ENCODE measurements around the gene SLCO2B1.

SLCO2B1 gene

GRCh38 chr11:75189108-75189507 is 38.2 kb downstream of the SLCO2B1 start:
- TF ChIP-seq CTCF (conservative IDR thresholded peaks at IDR 0.05) (no peak), ZFX (IDR thresholded peaks at IDR 0.05) (no peak)
- no peak overlapping the region for H3K27ac ChIP-seq

- TF ChIP-seq ZFX (IDR thresholded peaks at IDR 0.05), result no peak
- TF ChIP-seq CTCF (conservative IDR thresholded peaks at IDR 0.05), result no peak
- no peak overlapping the region for H3K27ac ChIP-seq
Measured at GRCh38 chr11:75189911-75190310, 39.0 kb downstream of the SLCO2B1 start.

- H3K27ac ChIP-seq, result no peak overlapping the region
- no peak for TF ChIP-seq CTCF (conservative IDR thresholded peaks at IDR 0.05)
- no peak for TF ChIP-seq ZFX (IDR thresholded peaks at IDR 0.05)
Measured at GRCh38 chr11:75190652-75191329, 39.9 kb downstream of the SLCO2B1 start.

- TF ChIP-seq CTCF (conservative IDR thresholded peaks at IDR 0.05) (no peak), ZFX (IDR thresholded peaks at IDR 0.05) (no peak)
- H3K27ac ChIP-seq, result no peak overlapping the region
Measured at GRCh38 chr11:75191330-75191717, 40.4 kb downstream of the SLCO2B1 start.

- no peak for TF ChIP-seq ZFX (IDR thresholded peaks at IDR 0.05)
- TF ChIP-seq CTCF (conservative IDR thresholded peaks at IDR 0.05), result no peak
- no peak overlapping the region for H3K27ac ChIP-seq
Measured at GRCh38 chr11:75193271-75193670, 42.4 kb downstream of the SLCO2B1 start.

- no peak for TF ChIP-seq ZFX (IDR thresholded peaks at IDR 0.05)
- no peak for TF ChIP-seq CTCF (conservative IDR thresholded peaks at IDR 0.05)
- no peak overlapping the region for H3K27ac ChIP-seq
Measured at GRCh38 chr11:75193711-75194110, 42.8 kb downstream of the SLCO2B1 start.

GRCh38 chr11:75194147-75194546 is 43.2 kb downstream of the SLCO2B1 start:
- no peak overlapping the region for H3K27ac ChIP-seq
- TF ChIP-seq ZFX (IDR thresholded peaks at IDR 0.05) (no peak), CTCF (conservative IDR thresholded peaks at IDR 0.05) (no peak)

Measured in C4-2B (cell line).